ENCODE measurements around the gene MACF1. TPM values are rescaled to one million over a fixed set of nuclear protein-coding genes. Genes with fewer than 3 reads are reported as not detected.

The MACF1 gene
- total RNA-seq, 1 donor from 2014 or later = 185 TPM

- DNase-seq (ENCODE audit: low read depth, low spot score) = no peak
- no peaks in the 10 kb centered on the region for H3K27me3 Mint-ChIP-seq (ENCODE audit: low read depth)
Observed at GRCh38 chr1:39412892-39413291, 208.4 kb downstream of the MACF1 start.

DNA sequence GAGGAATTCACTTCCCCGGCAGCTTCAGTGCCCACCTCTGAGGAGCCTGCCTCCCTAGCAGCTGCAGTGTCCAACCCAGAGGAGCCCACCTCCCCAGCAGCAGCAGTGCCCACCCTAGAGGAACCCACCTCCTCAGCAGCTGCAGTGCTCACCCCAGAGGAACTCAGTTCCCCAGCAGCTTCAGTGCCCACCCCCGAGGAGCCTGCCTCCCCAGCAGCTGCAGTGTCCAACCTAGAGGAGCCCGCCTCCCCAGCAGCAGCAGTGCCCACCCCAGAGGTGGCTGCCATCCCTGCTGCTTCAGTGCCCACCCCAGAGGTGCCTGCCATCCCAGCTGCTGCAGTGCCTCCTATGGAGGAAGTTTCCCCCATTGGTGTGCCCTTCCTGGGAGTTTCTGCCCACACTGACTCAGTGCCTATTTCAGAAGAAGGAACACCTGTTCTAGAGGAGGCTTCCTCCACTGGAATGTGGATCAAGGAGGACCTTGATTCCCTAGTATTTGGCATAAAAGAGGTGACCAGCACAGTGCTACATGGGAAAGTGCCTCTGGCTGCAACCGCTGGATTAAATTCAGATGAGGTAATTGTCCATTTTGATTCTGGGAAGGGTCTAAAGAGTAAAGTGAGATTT, 209.5 kb downstream of the MACF1 start:
- no peaks in the 10 kb centered on the region for H3K27me3 Mint-ChIP-seq (ENCODE audit: low read depth)
- no peak for TF ChIP-seq CTCF (conservative IDR thresholded peaks at IDR 0.05)
- no peak overlapping the region for H3K27ac Mint-ChIP-seq (ENCODE audit: unreplicated experiment)
- no peak for DNase-seq (ENCODE audit: low read depth, low spot score)
- peak overlapping the region; percentile 79 for H3K4me3 Mint-ChIP-seq
- H3K36me3 Mint-ChIP-seq (ENCODE audit: low read depth) = peaks cover 8% of the 10 kb centered on the region
- peaks cover 69% of the 10 kb centered on the region for H3K4me1 Mint-ChIP-seq
- no peaks in the 10 kb centered on the region for H3K9me3 Mint-ChIP-seq

More at GRCh38 chr1:39412892-39413291, 208.4 kb downstream of the MACF1 start:
- Mint-ChIP-seq H3K27ac (ENCODE audit: unreplicated experiment) (no peak overlapping the region), H3K36me3 (ENCODE audit: low read depth) (peaks cover 4% of the 10 kb centered on the region), H3K4me3 (peak overlapping the region; percentile 61), H3K9me3 (no peaks in the 10 kb centered on the region), H3K4me1 (peaks cover 68% of the 10 kb centered on the region)
- no peak for TF ChIP-seq CTCF (conservative IDR thresholded peaks at IDR 0.05)

DNA sequence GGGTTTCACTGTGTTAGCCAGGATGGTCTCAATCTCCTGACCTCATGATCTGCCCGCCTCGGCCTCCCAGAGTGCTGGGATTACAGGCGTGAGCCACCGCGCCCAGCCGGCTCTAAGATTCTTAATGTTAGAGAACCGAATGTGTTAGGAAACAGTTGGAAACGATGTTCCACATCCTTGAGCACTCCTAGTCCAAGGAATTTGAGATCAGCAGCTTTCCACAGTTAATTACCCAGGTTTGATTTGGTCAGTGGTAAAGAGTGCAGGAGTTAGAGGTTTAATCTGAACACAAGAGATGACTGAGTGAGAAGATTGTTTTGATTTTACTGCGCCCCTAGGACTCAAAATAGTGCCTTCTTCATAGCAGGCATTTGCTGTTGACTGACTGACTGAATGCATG, 211.1 kb downstream of the MACF1 start:
- Mint-ChIP-seq H3K27me3 (ENCODE audit: low read depth) (no peaks in the 10 kb centered on the region), H3K36me3 (ENCODE audit: low read depth) (peaks cover 11% of the 10 kb centered on the region), H3K9me3 (no peaks in the 10 kb centered on the region), H3K27ac (ENCODE audit: unreplicated experiment) (no peak overlapping the region), H3K4me3 (no peak overlapping the region), H3K4me1 (peaks cover 58% of the 10 kb centered on the region)
- no peak for TF ChIP-seq CTCF (conservative IDR thresholded peaks at IDR 0.05)
- DNase-seq (ENCODE audit: low read depth, low spot score) = no peak

- H3K4me1 Mint-ChIP-seq = peaks cover 47% of the 10 kb centered on the region
- no peaks in the 10 kb centered on the region for H3K9me3 Mint-ChIP-seq
- H3K4me3 Mint-ChIP-seq = peak overlapping the region; percentile 3
- DNase-seq (ENCODE audit: low read depth, low spot score) = no peak
- H3K27ac Mint-ChIP-seq (ENCODE audit: unreplicated experiment) = no peak overlapping the region
- H3K36me3 Mint-ChIP-seq (ENCODE audit: low read depth) = peaks cover 11% of the 10 kb centered on the region
- no peak for TF ChIP-seq CTCF (conservative IDR thresholded peaks at IDR 0.05)
- H3K27me3 Mint-ChIP-seq (ENCODE audit: low read depth) = no peaks in the 10 kb centered on the region
Observed at GRCh38 chr1:39416609-39417008, 212.1 kb downstream of the MACF1 start.

- H3K27me3 Mint-ChIP-seq (ENCODE audit: low read depth) = no peaks in the 10 kb centered on the region
- no peak overlapping the region for H3K4me3 Mint-ChIP-seq
- no peak overlapping the region for H3K27ac Mint-ChIP-seq (ENCODE audit: unreplicated experiment)
- peaks cover 19% of the 10 kb centered on the region for H3K36me3 Mint-ChIP-seq (ENCODE audit: low read depth)
- no peaks in the 10 kb centered on the region for H3K9me3 Mint-ChIP-seq
- no peak for TF ChIP-seq CTCF (conservative IDR thresholded peaks at IDR 0.05)
- DNase-seq (ENCODE audit: low read depth, low spot score) = no peak
- peaks cover 35% of the 10 kb centered on the region for H3K4me1 Mint-ChIP-seq
Observed at GRCh38 chr1:39418236-39418635, 213.7 kb downstream of the MACF1 start.
